Sigmoid colon (tissue), 7 donors: Measurements from ENCODE around the gene MISP3. TPM values are rescaled to one million over a fixed set of nuclear protein-coding genes. Genes with fewer than 3 reads are reported as not detected.
A peak's percentile ranks its signal among the peaks of the same experiment; 100 is the strongest.

ENCODE experiments used
- DNase-seq: peaks from one replicate; pipeline ENCODE4 v3.0.0-alpha.2; 2019
- H3K27ac ChIP-seq, 4 donors: fragments of 200-600 bp; sonication (generic); one replicate each; pipeline ENCODE4 v1.5.1; 2016 to 2019; ENCODE audit warnings: mild to moderate bottlenecking in 1 of 4
- H3K27me3 ChIP-seq, 3 donors: fragments of 200-600 bp; sonication (generic); one replicate each; pipeline ENCODE4 v1.5.1; 2019; ENCODE audit warnings: mild to moderate bottlenecking in 1 of 3
- H3K36me3 ChIP-seq, 4 donors: fragments of 200-600 bp; sonication (generic); one replicate each; pipeline ENCODE4 v1.5.1; 2016 to 2019
- H3K4me1 ChIP-seq, 4 donors: fragments of 200-600 bp; sonication (generic); one replicate each; pipeline ENCODE4 v1.5.1; 2017 to 2019
- H3K4me3 ChIP-seq, 4 donors: fragments of 200-600 bp; sonication (generic); one replicate each; pipeline ENCODE4 v1.5.1; 2017 to 2019; ENCODE audit warnings: mild to moderate bottlenecking in 2 of 4, moderate library complexity in 1 of 4
- H3K9me3 ChIP-seq, 4 donors: fragments of 200-600 bp in 3 of 4; sonication (generic) in 3 of 4; one replicate each; pipeline versions ENCODE4 v1.5.1 to v1.6.1; 2013 to 2019
- EP300 ChIP-seq, 4 donors: sonication (generic); formaldehyde crosslinking; IDR thresholded peaks; one replicate each; pipeline ENCODE4 v1.6.1; 2017; ENCODE audit warnings: antibody characterized with exemption in 4 of 4
- POLR2A ChIP-seq, 2 donors: fragments of 450-650 bp; IDR thresholded peaks; one replicate each; pipeline ENCODE4 v1.6.1; 2016; ENCODE audit warnings: antibody characterized with exemption in 2 of 2, mild to moderate bottlenecking in 2 of 2, moderate library complexity in 2 of 2
- POLR2AphosphoS5 ChIP-seq, 4 donors: sonication (generic); formaldehyde crosslinking; IDR thresholded peaks; one replicate each; pipeline ENCODE4 v1.6.1; 2017; ENCODE audit warnings: antibody characterized with exemption in 4 of 4
- WGBS, 2 donors: extraction: QIAGEN DNeasy Blood & Tissue Kit; methylation state at CpG; one replicate each; pipeline ENCODE4 v1.1.7; 2013; 5-methylcytosine and 5-hydroxymethylcytosine counted together
- intact Hi-C: fragments of 100-400 bp; cut with DNase I; formaldehyde crosslinking; loops from one replicate; pipeline ENCODE4 v1.15.1; 2023
- polyA plus RNA-seq, 3 donors: library from polyadenylated mRNA; stranded (reverse); fragments of 200-250 nt; gene quantifications; one replicate each; pipeline ENCODE4 v1.2.3, GENCODE V29; 2013
- total RNA-seq, 4 donors: library from RNA; depleted of rRNA; stranded (reverse); fragments of >200 nt; gene quantifications; one replicate each; pipeline ENCODE4 v1.1.0, GENCODE V29; 2016
- TF ChIP-seq, protein P1 (sequence below), 4 experiments: fragments of 450-650 bp in 3 of 4; fragments of 200-600 bp in 1 of 4; IDR thresholded peaks; one replicate each; pipeline ENCODE4 v1.5.1; 2016 to 2019; ENCODE audit warnings: antibody characterized with exemption in 4 of 4, mild to moderate bottlenecking in 3 of 4, moderate library complexity in 2 of 4
- donor health status: healthy with polysubstance abuse.
- donor health status: Bipolar disorder and iron deficiency.
- donor health status: healthy.

The MISP3 gene
- total and polyA plus RNA-seq, 7 donors: 1.4 to 26.4 (median 3.8) TPM

DNA sequence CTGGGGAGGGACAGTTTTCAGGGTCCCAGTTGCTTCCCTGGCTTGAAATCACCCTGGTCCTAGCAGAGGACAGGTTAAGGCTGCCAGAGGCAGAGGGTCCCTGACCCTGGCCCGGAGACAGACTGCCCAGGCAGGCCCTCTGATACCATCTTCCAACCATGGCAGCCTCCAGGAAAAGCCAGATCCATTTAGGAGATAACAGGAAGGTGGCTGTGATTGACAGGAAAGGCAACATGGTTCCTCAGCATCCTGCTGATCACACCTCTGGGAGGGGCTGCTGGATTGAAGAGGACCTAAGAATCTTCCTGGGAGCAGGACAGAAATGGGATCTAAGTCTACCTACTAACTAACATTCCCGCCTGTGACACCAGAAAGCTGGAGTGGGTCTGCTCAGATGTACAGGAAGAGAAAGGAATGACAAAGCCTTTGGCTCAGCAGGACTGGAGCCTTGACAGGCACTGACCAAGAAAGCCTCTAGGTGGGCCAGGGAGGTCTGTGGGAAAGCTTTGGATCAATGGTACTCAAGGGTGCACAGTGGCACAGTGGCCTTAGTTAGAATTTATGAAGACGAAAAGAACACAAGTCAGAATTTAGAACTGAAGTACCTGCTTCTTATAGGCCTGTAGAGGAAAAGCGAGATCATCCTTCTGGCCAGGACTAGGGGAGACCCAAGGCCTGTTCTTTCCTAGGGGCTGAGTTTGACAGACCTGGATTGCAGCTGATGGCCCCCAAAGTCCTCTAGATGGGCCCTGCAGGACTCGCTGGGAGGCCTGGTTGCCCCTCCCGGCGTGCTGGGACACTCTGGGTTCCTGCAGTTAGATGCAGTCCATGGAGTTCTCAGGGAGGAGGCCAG, 47.3 kb downstream of the MISP3 start:
- no peak for DNase-seq
- intact Hi-C loops: loop anchor here (2.0 kb wide), 1 partner anchor 17 kb away; the partner anchor contains the start of gene ASF1B
- TF ChIP-seq POLR2A (IDR thresholded peaks at IDR 0.05): no peak
- TF ChIP-seq, protein P1, sequence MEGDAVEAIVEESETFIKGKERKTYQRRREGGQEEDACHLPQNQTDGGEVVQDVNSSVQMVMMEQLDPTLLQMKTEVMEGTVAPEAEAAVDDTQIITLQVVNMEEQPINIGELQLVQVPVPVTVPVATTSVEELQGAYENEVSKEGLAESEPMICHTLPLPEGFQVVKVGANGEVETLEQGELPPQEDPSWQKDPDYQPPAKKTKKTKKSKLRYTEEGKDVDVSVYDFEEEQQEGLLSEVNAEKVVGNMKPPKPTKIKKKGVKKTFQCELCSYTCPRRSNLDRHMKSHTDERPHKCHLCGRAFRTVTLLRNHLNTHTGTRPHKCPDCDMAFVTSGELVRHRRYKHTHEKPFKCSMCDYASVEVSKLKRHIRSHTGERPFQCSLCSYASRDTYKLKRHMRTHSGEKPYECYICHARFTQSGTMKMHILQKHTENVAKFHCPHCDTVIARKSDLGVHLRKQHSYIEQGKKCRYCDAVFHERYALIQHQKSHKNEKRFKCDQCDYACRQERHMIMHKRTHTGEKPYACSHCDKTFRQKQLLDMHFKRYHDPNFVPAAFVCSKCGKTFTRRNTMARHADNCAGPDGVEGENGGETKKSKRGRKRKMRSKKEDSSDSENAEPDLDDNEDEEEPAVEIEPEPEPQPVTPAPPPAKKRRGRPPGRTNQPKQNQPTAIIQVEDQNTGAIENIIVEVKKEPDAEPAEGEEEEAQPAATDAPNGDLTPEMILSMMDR (IDR thresholded peaks at IDR 0.05): no peak
- TF ChIP-seq EP300 (IDR thresholded peaks at IDR 0.05): no peak
- TF ChIP-seq POLR2AphosphoS5 (IDR thresholded peaks at IDR 0.05): no peak
- Histone ChIP-seq H3K27ac (peak overlapping the region; percentile 97 to 100 (median 100)), H3K36me3 (no peaks in the 10 kb centered on the region), H3K9me3 (no peaks in the 10 kb centered on the region), H3K27me3 (no peaks in the 10 kb centered on the region), H3K4me3 (no peak overlapping the region), H3K4me1 (peaks cover 0 to 40% (median 38%) of the 10 kb centered on the region in 4 donors)
- 94 to 96% methylated on average over 7 of the region's 7 CpGs for WGBS, 2 donors

DNA sequence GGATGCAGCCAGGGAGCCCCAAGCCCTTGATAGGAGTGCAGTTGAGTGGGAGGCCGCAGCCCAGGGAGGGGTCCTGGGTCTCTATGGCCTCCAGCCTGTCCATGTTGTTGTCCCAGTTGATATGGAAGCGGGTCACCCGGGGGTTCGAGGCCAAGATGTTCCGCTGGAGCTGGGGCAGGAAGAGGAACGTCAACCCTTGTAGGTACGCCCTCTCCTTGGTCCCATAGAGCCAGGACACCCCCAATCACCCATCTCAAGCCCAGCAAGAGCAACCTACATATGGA, 47.9 kb downstream of the MISP3 start:
- Histone ChIP-seq H3K9me3 (no peaks in the 10 kb centered on the region), H3K27ac (peak overlapping the region; percentile 32 to 100 (median 98)), H3K27me3 (no peaks in the 10 kb centered on the region), H3K4me3 (no peak overlapping the region), H3K4me1 (peaks cover 0 to 35% (median 32%) of the 10 kb centered on the region in 4 donors), H3K36me3 (no peaks in the 10 kb centered on the region)
- TF ChIP-seq POLR2A (IDR thresholded peaks at IDR 0.05): no peak
- TF ChIP-seq, protein P1 (IDR thresholded peaks at IDR 0.05): no peak
- intact Hi-C loops: no loop called here
- DNase-seq: no peak
- WGBS, 2 donors: 98% methylated on average over 7 of the region's 7 CpGs

DNA sequence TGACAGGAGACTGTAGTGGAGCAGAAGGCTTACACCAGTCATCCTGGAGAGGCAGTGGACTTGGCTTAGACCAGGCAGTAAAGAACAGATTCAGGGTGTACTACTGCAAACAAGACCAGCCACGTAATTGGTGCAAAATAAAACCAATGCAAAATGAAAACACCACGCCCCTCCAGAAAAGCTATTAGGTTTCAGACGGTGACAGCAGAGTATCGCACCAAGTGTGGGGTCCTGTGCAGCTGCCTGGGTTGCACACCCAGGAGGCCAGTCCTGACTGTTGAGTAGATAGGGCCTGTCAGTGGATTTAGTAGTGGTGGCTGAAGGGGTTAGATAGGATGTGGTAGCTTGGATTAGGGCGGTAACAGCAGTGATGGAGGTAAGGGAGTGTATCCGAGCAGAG, 50.3 kb downstream of the MISP3 start:
- Histone ChIP-seq H3K27ac (no peak overlapping the region), H3K36me3 (no peaks in the 10 kb centered on the region), H3K4me1 (peaks cover 0 to 19% (median 18%) of the 10 kb centered on the region in 4 donors), H3K4me3 (no peak overlapping the region), H3K27me3 (no peaks in the 10 kb centered on the region), H3K9me3 (no peaks in the 10 kb centered on the region)
- no peak for DNase-seq
- 88 to 94% methylated on average over 6 of the region's 6 CpGs for WGBS, 2 donors
- TF ChIP-seq EP300 (IDR thresholded peaks at IDR 0.05): no peak
- TF ChIP-seq, protein P1 (IDR thresholded peaks at IDR 0.05): no peak
- TF ChIP-seq POLR2AphosphoS5 (IDR thresholded peaks at IDR 0.05): no peak
- TF ChIP-seq POLR2A (IDR thresholded peaks at IDR 0.05): no peak
- intact Hi-C loops: no loop called here

Other genes with a start within 250 kb of the MISP3 start
- not detected for gene NANOS3, start 195.7 kb upstream of the MISP3 start, total RNA-seq
- gene NANOS3, start 195.7 kb upstream of the MISP3 start, polyA plus RNA-seq: under 1 TPM in 1 of 3 donors, not detected in 2; 0.16 TPM
- 1 to 10 TPM in 3 of 4 donors, under 1 TPM in 1; 0.99 to 3.6 (median 1.3) TPM for gene BRME1, start 166.7 kb upstream of the MISP3 start, total RNA-seq
- 1 to 10 TPM; 1.8 to 9.0 (median 3.2) TPM for gene BRME1, start 166.7 kb upstream of the MISP3 start, polyA plus RNA-seq
- 10 to 100 TPM; 15.0 to 33.5 (median 21.4) TPM for gene CC2D1A, start 166.6 kb upstream of the MISP3 start, total RNA-seq
- gene CC2D1A, start 166.6 kb upstream of the MISP3 start, polyA plus RNA-seq: 10 to 100 TPM; 38.4 to 88.2 (median 65.7) TPM
- not detected for gene PODNL1, start 134.4 kb upstream of the MISP3 start, total RNA-seq
- 1 to 10 TPM; 2.5 to 5.4 (median 2.9) TPM for gene PODNL1, start 134.4 kb upstream of the MISP3 start, polyA plus RNA-seq
- gene DCAF15, start 120.3 kb upstream of the MISP3 start, total RNA-seq: 10 to 100 TPM in 3 of 4 donors, 1 to 10 TPM in 1; 7.9 to 14.6 (median 12.1) TPM
- gene DCAF15, start 120.3 kb upstream of the MISP3 start, polyA plus RNA-seq: 10 to 100 TPM; 10.2 to 46.2 (median 11.3) TPM
- gene RFX1, start 66.5 kb upstream of the MISP3 start, total RNA-seq: 1 to 10 TPM; 1.6 to 5.0 (median 1.9) TPM
- 1 to 10 TPM; 2.1 to 7.9 (median 3.0) TPM for gene RFX1, start 66.5 kb upstream of the MISP3 start, polyA plus RNA-seq
- gene RLN3, start 44.6 kb upstream of the MISP3 start, total RNA-seq: 1 to 10 TPM in 1 of 4 donors, not detected in 3; 1.1 TPM
- not detected for gene RLN3, start 44.6 kb upstream of the MISP3 start, polyA plus RNA-seq
- gene IL27RA, start 41.0 kb upstream of the MISP3 start, total RNA-seq: 1 to 10 TPM; 1.4 to 2.5 (median 1.5) TPM
- 10 to 100 TPM in 1 of 3 donors, 1 to 10 TPM in 1, under 1 TPM in 1; 0.60 to 10.3 (median 1.6) TPM for gene IL27RA, start 41.0 kb upstream of the MISP3 start, polyA plus RNA-seq
- gene PALM3, start 10.7 kb upstream of the MISP3 start, total RNA-seq: under 1 TPM in 2 of 4 donors, not detected in 2; 0.41 to 0.66 TPM
- 1 to 10 TPM in 1 of 3 donors, not detected in 2; 1.5 TPM for gene PALM3, start 10.7 kb upstream of the MISP3 start, polyA plus RNA-seq
- not detected for gene C19orf67, start 13.0 kb downstream of the MISP3 start, total RNA-seq
- gene C19orf67, start 13.0 kb downstream of the MISP3 start, polyA plus RNA-seq: under 1 TPM in 1 of 3 donors, not detected in 2; 0.06 TPM
- gene SAMD1, start 18.0 kb downstream of the MISP3 start, total RNA-seq: 10 to 100 TPM in 3 of 4 donors, 1 to 10 TPM in 1; 8.7 to 28.2 (median 11.9) TPM
- gene SAMD1, start 18.0 kb downstream of the MISP3 start, polyA plus RNA-seq: 10 to 100 TPM; 15.6 to 40.9 (median 22.4) TPM
- gene PRKACA, start 45.0 kb downstream of the MISP3 start, total RNA-seq: 10 to 100 TPM; 33.6 to 36.6 (median 35.2) TPM
- 10 to 100 TPM; 43.2 to 59.1 (median 51.3) TPM for gene PRKACA, start 45.0 kb downstream of the MISP3 start, polyA plus RNA-seq
- gene ASF1B, start 63.8 kb downstream of the MISP3 start, total RNA-seq: 1 to 10 TPM in 3 of 4 donors, not detected in 1; 1.1 to 2.0 (median 1.4) TPM
- gene ASF1B, start 63.8 kb downstream of the MISP3 start, polyA plus RNA-seq: 10 to 100 TPM in 2 of 3 donors, 1 to 10 TPM in 1; 3.6 to 26.9 (median 13.6) TPM
- 10 to 100 TPM; 11.1 to 37.5 (median 19.1) TPM for gene ADGRL1, start 133.4 kb downstream of the MISP3 start, total RNA-seq
- gene ADGRL1, start 133.4 kb downstream of the MISP3 start, polyA plus RNA-seq: 10 to 100 TPM in 1 of 3 donors, 1 to 10 TPM in 2; 3.0 to 28.8 (median 4.6) TPM